ENCODE results near the gene JAK3. TPM values are rescaled to one million over a fixed set of nuclear protein-coding genes. Genes with fewer than 3 reads are reported as not detected.

The JAK3 gene
- total and polyA plus RNA-seq, 2 of the 13 experiments (the other 11 are each of a cell fraction or from before 2014, with no cell fraction given), result 3.4 to 18.6 TPM

DNA sequence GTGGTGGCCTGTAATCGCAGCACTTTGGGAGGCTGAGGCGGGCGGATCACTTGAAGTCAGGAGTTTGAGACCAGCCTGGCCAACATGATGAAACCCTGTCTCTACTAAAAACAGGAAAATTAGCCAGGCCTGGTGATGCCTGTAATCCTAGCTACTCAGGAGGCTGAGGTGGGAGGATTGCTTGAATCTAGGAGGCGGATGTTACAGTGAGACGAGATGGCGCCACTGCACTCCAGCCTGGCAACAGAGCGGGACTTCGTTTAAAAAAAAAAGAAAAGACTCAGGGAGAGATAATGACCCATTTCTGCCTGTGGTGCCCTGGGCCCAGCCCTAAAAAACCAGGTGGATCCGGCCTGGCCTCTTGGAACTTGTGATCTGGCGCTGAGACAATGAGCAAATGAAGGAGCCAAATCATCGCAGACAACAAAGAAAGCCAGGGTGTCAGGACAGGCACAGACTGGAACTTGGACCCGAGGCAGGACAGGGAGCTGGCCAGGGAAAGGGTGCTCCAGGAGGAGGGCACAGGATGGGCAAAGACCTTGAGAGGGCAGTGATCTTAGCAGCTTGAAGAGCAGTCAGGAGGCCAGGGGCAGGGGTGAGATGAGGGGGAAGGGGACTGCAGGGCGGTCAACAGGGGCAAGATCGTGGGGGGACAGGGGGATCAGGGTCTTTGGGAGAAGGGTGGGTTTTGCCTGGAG, 962 bp upstream of the JAK3 start:
- POLR2A ChIA-PET, result interaction anchor here (0.9 to 3.7 kb wide), 4 partner anchors 11 to 54 kb away, joined by 3 to 49 read pairs (median 8); partner anchors contain the start of genes B3GNT3 and RPL18A
- FAIRE-seq, result no peak
- in situ Hi-C loops (cut with HindIII; ENCODE audit: extremely low pct_ligation_motif_present, low pct_unique_long_range_greater_than_20kb), result loop anchor here (5.0 kb wide), 1 partner anchor 51 kb away; the partner anchor contains the start of gene B3GNT3
- Histone ChIP-seq H3K4me1 (ENCODE audit: insufficient read depth, low read length) (peaks cover 43% of the 10 kb centered on the region), H3K27me3 (ENCODE audit: control insufficient read depth in 1 of 2, insufficient read depth in 2 of 2, low read length in 2 of 2) (no peaks in the 10 kb centered on the region), H3K27ac (ENCODE audit: extremely low read length, insufficient read depth, low read length) (peak overlapping the region; percentile 21), H3K4me2 (ENCODE audit: low read depth, low read length) (peak overlapping the region; percentile 52), H3K9me3 (ENCODE audit: low read length) (no peaks in the 10 kb centered on the region), H3K79me2 (ENCODE audit: insufficient read depth, low read length) (no peaks in the 10 kb centered on the region), H3K36me3 (replicated peaks in 1 of 2; ENCODE audit: control insufficient read depth in 1 of 2, insufficient read depth in 2 of 2, low read length in 2 of 2) (no peaks in the 10 kb centered on the region; a peak in 2 of 5 replicates), H3K4me3 (replicated peaks in 1 of 3; ENCODE audit: insufficient read depth in 1 of 3, low read depth in 2 of 3, low read length in 3 of 3) (peak overlapping the region in 2 of 3 experiments; percentile 5 to 36; a peak in 2 of 6 replicates), H4K20me1 (ENCODE audit: insufficient read depth, low read length) (no peaks in the 10 kb centered on the region), H3K9ac (ENCODE audit: insufficient read depth, low read depth, low read length) (peak overlapping the region; percentile 33; the same call in 1 of the 2 replicates), H2AFZ (ENCODE audit: low read length) (no peak overlapping the region)
- no TSS peak for BruUV-seq (replicated peaks)
- WGBS (ENCODE audit: low lambda C conversion rate), result 48% methylated on average over 14 of the region's 14 CpGs
- no peak for ATAC-seq
- intact Hi-C loops (cut with micrococcal nuclease; ENCODE audit: unreplicated experiment), result no loop called here
- no peak for DNase-seq (ENCODE audit: low spot score)
- CTCF ChIA-PET (ENCODE audit: low intra/inter-chr PET ratio, low total read pairs), result no interaction called here
- TF ChIP-seq ZNF143 (CRISPR knock-in tag; IDR thresholded peaks at IDR 0.05) (no peak), XRCC5 (optimal IDR thresholded peaks at IDR 0.05; ENCODE audit: low read length) (no peak), RBFOX2 (IDR thresholded peaks at IDR 0.05; ENCODE audit: low read depth, low read length) (no peak), FOXC1 (CRISPR knock-in tag; IDR thresholded peaks at IDR 0.05; ENCODE audit: borderline replicate concordance) (no peak), PHF5A (CRISPR knock-in tag; IDR thresholded peaks at IDR 0.05; ENCODE audit: low read depth, unreplicated experiment) (no peak), FOXP1 (IDR thresholded peaks at IDR 0.05) (no peak), FOXP1 (CRISPR knock-in tag; IDR thresholded peaks at IDR 0.05) (no peak), CAMTA2 (CRISPR knock-in tag; IDR thresholded peaks at IDR 0.05; ENCODE audit: borderline replicate concordance) (no peak), ZNF335 (CRISPR knock-in tag; IDR thresholded peaks at IDR 0.05) (no peak), SOX13 (IDR thresholded peaks at IDR 0.05) (no peak), SOX13 (CRISPR knock-in tag; conservative IDR thresholded peaks at IDR 0.05 in 1 of 2, IDR thresholded peaks at IDR 0.05 in 1 of 2) (0 out of 4 replicates have a peak, but pooled peaks of 1 of the 2 experiments have one; percentile 15)
- TF ChIP-seq, protein P1, sequence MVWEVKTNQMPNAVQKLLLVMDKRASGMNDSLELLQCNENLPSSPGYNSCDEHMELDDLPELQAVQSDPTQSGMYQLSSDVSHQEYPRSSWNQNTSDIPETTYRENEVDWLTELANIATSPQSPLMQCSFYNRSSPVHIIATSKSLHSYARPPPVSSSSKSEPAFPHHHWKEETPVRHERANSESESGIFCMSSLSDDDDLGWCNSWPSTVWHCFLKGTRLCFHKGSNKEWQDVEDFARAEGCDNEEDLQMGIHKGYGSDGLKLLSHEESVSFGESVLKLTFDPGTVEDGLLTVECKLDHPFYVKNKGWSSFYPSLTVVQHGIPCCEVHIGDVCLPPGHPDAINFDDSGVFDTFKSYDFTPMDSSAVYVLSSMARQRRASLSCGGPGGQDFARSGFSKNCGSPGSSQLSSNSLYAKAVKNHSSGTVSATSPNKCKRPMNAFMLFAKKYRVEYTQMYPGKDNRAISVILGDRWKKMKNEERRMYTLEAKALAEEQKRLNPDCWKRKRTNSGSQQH (CRISPR knock-in tag; IDR thresholded peaks at IDR 0.05; ENCODE audit: low read depth), result no peak
- TF ChIP-seq, protein P2, sequence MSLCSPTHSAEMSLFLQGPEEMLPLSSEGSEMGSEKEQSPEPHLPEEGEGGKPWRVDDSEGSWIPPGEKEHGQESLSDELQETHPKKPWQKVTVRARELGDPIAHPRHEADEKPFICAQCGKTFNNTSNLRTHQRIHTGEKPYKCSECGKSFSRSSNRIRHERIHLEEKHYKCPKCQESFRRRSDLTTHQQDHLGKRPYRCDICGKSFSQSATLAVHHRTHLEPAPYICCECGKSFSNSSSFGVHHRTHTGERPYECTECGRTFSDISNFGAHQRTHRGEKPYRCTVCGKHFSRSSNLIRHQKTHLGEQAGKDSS (CRISPR knock-in tag; IDR thresholded peaks at IDR 0.05; ENCODE audit: borderline replicate concordance, low read depth), result no peak
- TF ChIP-seq, protein P3, sequence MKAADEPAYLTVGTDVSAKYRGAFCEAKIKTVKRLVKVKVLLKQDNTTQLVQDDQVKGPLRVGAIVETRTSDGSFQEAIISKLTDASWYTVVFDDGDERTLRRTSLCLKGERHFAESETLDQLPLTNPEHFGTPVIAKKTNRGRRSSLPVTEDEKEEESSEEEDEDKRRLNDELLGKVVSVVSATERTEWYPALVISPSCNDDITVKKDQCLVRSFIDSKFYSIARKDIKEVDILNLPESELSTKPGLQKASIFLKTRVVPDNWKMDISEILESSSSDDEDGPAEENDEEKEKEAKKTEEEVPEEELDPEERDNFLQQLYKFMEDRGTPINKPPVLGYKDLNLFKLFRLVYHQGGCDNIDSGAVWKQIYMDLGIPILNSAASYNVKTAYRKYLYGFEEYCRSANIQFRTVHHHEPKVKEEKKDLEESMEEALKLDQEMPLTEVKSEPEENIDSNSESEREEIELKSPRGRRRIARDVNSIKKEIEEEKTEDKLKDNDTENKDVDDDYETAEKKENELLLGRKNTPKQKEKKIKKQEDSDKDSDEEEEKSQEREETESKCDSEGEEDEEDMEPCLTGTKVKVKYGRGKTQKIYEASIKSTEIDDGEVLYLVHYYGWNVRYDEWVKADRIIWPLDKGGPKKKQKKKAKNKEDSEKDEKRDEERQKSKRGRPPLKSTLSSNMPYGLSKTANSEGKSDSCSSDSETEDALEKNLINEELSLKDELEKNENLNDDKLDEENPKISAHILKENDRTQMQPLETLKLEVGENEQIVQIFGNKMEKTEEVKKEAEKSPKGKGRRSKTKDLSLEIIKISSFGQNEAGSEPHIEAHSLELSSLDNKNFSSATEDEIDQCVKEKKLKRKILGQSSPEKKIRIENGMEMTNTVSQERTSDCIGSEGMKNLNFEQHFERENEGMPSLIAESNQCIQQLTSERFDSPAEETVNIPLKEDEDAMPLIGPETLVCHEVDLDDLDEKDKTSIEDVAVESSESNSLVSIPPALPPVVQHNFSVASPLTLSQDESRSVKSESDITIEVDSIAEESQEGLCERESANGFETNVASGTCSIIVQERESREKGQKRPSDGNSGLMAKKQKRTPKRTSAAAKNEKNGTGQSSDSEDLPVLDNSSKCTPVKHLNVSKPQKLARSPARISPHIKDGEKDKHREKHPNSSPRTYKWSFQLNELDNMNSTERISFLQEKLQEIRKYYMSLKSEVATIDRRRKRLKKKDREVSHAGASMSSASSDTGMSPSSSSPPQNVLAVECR (CRISPR knock-in tag; IDR thresholded peaks at IDR 0.05; ENCODE audit: borderline replicate concordance), result no peak
- TF ChIP-seq, protein P4, sequence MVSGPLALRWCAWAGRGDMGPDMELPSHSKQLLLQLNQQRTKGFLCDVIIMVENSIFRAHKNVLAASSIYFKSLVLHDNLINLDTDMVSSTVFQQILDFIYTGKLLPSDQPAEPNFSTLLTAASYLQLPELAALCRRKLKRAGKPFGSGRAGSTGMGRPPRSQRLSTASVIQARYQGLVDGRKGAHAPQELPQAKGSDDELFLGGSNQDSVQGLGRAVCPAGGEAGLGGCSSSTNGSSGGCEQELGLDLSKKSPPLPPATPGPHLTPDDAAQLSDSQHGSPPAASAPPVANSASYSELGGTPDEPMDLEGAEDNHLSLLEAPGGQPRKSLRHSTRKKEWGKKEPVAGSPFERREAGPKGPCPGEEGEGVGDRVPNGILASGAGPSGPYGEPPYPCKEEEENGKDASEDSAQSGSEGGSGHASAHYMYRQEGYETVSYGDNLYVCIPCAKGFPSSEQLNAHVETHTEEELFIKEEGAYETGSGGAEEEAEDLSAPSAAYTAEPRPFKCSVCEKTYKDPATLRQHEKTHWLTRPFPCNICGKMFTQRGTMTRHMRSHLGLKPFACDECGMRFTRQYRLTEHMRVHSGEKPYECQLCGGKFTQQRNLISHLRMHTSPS (CRISPR knock-in tag; IDR thresholded peaks at IDR 0.05; ENCODE audit: low read depth), result peak; percentile 61; the same call in 1 of the 2 replicates
